Measurements from ENCODE around the gene TDRD10. TPM values are rescaled to one million over a fixed set of nuclear protein-coding genes. Genes with fewer than 3 reads are reported as not detected.
"Not testable (repeated sequence)": the region's sequence is repeated elsewhere in the genome, so short reads cannot be mapped to it uniquely, and the experiment has no call there.

Gene TDRD10
- total and polyA plus RNA-seq, 2 experiments from 2014 or later, result not detected

DNA sequence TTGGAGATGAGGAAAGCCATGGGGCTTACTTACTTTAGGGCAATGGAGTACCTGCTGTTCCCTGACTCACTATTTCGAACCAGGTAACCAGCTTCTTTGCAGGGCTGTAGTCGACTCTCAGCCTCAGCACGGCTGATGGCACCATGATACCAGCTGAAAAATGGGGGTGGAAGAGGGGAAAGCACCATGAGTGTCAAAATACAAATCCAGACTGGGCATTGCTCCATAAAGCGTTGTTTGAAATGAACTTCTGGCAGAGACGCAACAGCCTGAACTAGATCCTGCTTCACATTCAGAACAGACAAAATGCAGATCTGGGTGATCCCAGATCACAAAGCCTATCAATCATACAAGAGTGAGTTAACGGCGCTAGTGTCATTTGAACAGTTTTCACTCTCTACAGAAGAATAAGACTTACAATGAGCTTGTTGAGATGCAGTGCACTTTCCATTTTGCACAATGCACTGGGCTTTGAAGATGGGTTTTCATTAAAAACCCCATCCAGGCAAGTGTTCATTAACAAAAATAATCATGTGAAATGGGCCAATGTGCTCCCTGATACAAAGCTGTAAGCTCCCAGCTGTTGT, 16.0 kb upstream of the TDRD10 start:
- H3K9me2 ChIP-seq (ENCODE audit: insufficient read depth), result no peaks in the 10 kb centered on the region
- H3F3A ChIP-seq (ENCODE audit: insufficient read depth), result 0 out of 2 replicates have a peak, but pooled peaks cover 3% of the 10 kb centered on the region
- H2AFZ ChIP-seq, result no peak overlapping the region
- peaks cover 18% of the 10 kb centered on the region; the same call in 1 of the 2 replicates for H3K27me3 ChIP-seq (replicated peaks; ENCODE audit: insufficient read depth)
- DNase-seq, result no peak
- H3K9me3 ChIP-seq (ENCODE audit: low read depth), result no peaks in the 10 kb centered on the region
- no peaks in the 10 kb centered on the region for H4K20me1 ChIP-seq (ENCODE audit: insufficient read depth)
- H3K4me3 ChIP-seq, result no peak overlapping the region
- WGBS, 2 experiments (ENCODE audit: low coverage in 1 of 2, low lambda C conversion rate in 2 of 2, missing lambda C conversion rate in 2 of 2), result 65 to 68% methylated on average over 7 of the region's 7 CpGs
- H3K79me2 ChIP-seq (ENCODE audit: insufficient read depth), result no peaks in the 10 kb centered on the region
- H3K27ac ChIP-seq, result no peak overlapping the region
- no peaks in the 10 kb centered on the region for H3K36me3 ChIP-seq (ENCODE audit: low read depth)
- in situ Hi-C loops (cut with MboI), result loop anchor here (5.0 to 10.0 kb wide), 2 partner anchors 41 to 399 kb away; no protein-coding TSS in a partner anchor
- no peaks in the 10 kb centered on the region for H3K4me1 ChIP-seq (ENCODE audit: insufficient read depth)
- no peak for TF ChIP-seq EZH2phosphoT487 (IDR thresholded peaks at IDR 0.05; ENCODE audit: insufficient read depth, low read depth)
- no peak for TF ChIP-seq EZH2 (IDR thresholded peaks at IDR 0.05; ENCODE audit: insufficient read depth, poor library complexity, severe bottlenecking)
- H3K4me2 ChIP-seq (ENCODE audit: unreplicated experiment), result no peak overlapping the region
- no peak overlapping the region for H3K9ac ChIP-seq

DNA sequence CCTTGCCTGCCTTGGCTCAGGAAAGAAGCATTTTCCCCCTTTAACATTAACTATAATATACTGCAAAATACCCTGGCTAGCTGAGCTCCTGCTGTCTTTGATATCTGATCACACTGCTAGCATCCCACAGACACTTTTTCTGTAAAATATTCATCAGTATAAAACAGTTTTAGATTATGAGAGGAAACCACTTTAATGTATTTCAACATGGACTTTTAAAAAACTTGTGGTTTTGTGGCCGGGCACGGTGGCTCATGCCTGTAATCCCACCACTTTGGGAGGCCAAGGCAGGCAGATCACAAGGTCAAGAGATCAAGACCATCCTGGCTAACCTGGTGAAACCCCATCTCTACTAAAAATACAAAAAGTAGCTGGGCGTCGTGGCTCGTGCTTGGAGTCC, 15.3 kb upstream of the TDRD10 start:
- H3F3A ChIP-seq (ENCODE audit: insufficient read depth); H3K9ac ChIP-seq; H2AFZ ChIP-seq; DNase-seq; H3K9me3 ChIP-seq (ENCODE audit: low read depth); H3K4me3 ChIP-seq; H3K4me2 ChIP-seq (ENCODE audit: unreplicated experiment); H3K36me3 ChIP-seq (ENCODE audit: low read depth); H4K20me1 ChIP-seq (ENCODE audit: insufficient read depth); H3K79me2 ChIP-seq (ENCODE audit: insufficient read depth); H3K4me1 ChIP-seq (ENCODE audit: insufficient read depth); H3K27ac ChIP-seq; H3K9me2 ChIP-seq (ENCODE audit: insufficient read depth): not testable (repeated sequence)
- in situ Hi-C loops (cut with MboI), result loop anchor here (5.0 to 10.0 kb wide), 2 partner anchors 41 to 398 kb away; no protein-coding TSS in a partner anchor
- peaks cover 25% of the 10 kb centered on the region; the same call in 1 of the 2 replicates for H3K27me3 ChIP-seq (replicated peaks; ENCODE audit: insufficient read depth)
- WGBS, 2 experiments (ENCODE audit: low coverage in 1 of 2, low lambda C conversion rate in 2 of 2, missing lambda C conversion rate in 2 of 2), result 78 to 84% methylated on average over 5 of the region's 5 CpGs

DNA sequence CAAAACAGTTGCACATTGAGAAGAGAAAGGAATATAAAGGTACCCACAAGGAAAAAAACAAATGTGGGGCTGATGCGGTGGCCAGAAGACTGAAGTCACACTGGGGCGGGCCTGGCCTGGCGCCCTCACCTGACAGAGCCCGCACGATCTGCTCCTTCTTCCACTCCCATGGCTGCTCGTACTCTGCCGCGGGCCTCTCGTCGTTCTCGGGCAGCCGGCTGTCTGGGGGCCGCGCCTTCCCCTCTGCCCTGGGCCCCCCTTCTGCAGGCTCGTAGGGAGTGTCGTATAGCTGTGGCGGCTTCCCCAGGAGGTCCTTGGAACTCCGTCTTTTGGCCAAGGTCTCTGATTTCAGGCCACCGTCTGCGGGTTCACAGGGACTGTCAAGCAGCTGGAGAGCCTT, 13.1 kb upstream of the TDRD10 start:
- no peaks in the 10 kb centered on the region for H3K9me3 ChIP-seq (ENCODE audit: low read depth)
- in situ Hi-C loops (cut with MboI), result loop anchor here (5.0 to 10.0 kb wide), 2 partner anchors 38 to 396 kb away; no protein-coding TSS in a partner anchor
- 63 to 67% methylated on average over 20 of the region's 20 CpGs for WGBS, 2 experiments (ENCODE audit: low coverage in 1 of 2, low lambda C conversion rate in 2 of 2, missing lambda C conversion rate in 2 of 2)
- TF ChIP-seq EZH2 (IDR thresholded peaks at IDR 0.05; ENCODE audit: insufficient read depth, poor library complexity, severe bottlenecking) (no peak), EZH2phosphoT487 (IDR thresholded peaks at IDR 0.05; ENCODE audit: insufficient read depth, low read depth) (no peak)
- H3K9me2 ChIP-seq (ENCODE audit: insufficient read depth), result no peaks in the 10 kb centered on the region
- no peaks in the 10 kb centered on the region for H4K20me1 ChIP-seq (ENCODE audit: insufficient read depth)
- H3K4me3 ChIP-seq, result no peak overlapping the region
- no peaks in the 10 kb centered on the region for H3K79me2 ChIP-seq (ENCODE audit: insufficient read depth)
- 0 out of 2 replicates have a peak, but pooled peaks cover under 1% of the 10 kb centered on the region for H3F3A ChIP-seq (ENCODE audit: insufficient read depth)
- peaks cover 45% of the 10 kb centered on the region for H3K27me3 ChIP-seq (replicated peaks; ENCODE audit: insufficient read depth)
- no peak overlapping the region for H3K9ac ChIP-seq
- no peak overlapping the region for H3K27ac ChIP-seq
- H3K4me2 ChIP-seq (ENCODE audit: unreplicated experiment), result no peak overlapping the region
- no peak for DNase-seq
- no peak overlapping the region for H2AFZ ChIP-seq
- H3K4me1 ChIP-seq (ENCODE audit: insufficient read depth), result no peaks in the 10 kb centered on the region
- H3K36me3 ChIP-seq (ENCODE audit: low read depth), result no peaks in the 10 kb centered on the region

DNA sequence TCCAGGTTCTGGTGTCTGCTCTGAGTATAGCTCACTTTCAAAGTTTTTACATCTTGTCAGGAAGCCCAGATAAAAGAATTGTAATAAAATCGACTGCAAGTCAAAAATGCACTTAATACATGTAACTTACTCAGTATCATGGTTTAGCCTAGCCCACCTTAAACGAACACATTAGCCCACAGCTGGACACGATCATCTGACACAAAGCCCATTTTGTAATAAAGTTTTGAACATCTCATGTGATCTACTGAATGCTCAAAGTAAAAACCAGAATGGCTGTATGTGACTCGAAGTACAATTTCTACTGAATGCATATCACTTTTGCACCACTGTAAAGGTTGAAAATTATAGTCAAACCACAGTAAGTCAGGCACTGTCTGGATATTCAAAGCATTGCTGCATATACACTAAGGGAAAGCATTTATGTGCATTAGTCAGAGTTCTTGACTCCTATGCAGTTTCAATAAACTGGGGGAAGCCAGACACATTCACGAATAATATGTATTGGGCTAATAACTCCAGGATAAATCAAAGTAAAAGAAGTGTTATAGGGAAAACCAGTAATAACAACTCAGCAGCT, 12.2 kb upstream of the TDRD10 start:
- no peaks in the 10 kb centered on the region for H3K4me1 ChIP-seq (ENCODE audit: insufficient read depth)
- H3F3A ChIP-seq (ENCODE audit: insufficient read depth), result no peaks in the 10 kb centered on the region
- no peak overlapping the region for H3K4me2 ChIP-seq (ENCODE audit: unreplicated experiment)
- no peaks in the 10 kb centered on the region for H3K79me2 ChIP-seq (ENCODE audit: insufficient read depth)
- no peak overlapping the region for H3K4me3 ChIP-seq
- no peak overlapping the region for H2AFZ ChIP-seq
- no peak overlapping the region for H3K27ac ChIP-seq
- H3K9me2 ChIP-seq (ENCODE audit: insufficient read depth), result no peaks in the 10 kb centered on the region
- H4K20me1 ChIP-seq (ENCODE audit: insufficient read depth), result no peaks in the 10 kb centered on the region
- no peak overlapping the region for H3K9ac ChIP-seq
- no peak for DNase-seq
- H3K36me3 ChIP-seq (ENCODE audit: low read depth), result no peaks in the 10 kb centered on the region
- TF ChIP-seq EZH2phosphoT487 (IDR thresholded peaks at IDR 0.05; ENCODE audit: insufficient read depth, low read depth), result no peak
- no peak for TF ChIP-seq EZH2 (IDR thresholded peaks at IDR 0.05; ENCODE audit: insufficient read depth, poor library complexity, severe bottlenecking)
- H3K27me3 ChIP-seq (replicated peaks; ENCODE audit: insufficient read depth), result peaks cover 49% of the 10 kb centered on the region
- no peaks in the 10 kb centered on the region for H3K9me3 ChIP-seq (ENCODE audit: low read depth)
- in situ Hi-C loops (cut with MboI), result loop anchor here (5.0 to 10.0 kb wide), 2 partner anchors 38 to 395 kb away; no protein-coding TSS in a partner anchor
- 38 to 45% methylated on average over 5 of the region's 5 CpGs for WGBS, 2 experiments (ENCODE audit: low coverage in 1 of 2, low lambda C conversion rate in 2 of 2, missing lambda C conversion rate in 2 of 2)

All from GM23248 (cell line).